ENCODE results near the gene TENM3.

The TENM3 gene

DNA sequence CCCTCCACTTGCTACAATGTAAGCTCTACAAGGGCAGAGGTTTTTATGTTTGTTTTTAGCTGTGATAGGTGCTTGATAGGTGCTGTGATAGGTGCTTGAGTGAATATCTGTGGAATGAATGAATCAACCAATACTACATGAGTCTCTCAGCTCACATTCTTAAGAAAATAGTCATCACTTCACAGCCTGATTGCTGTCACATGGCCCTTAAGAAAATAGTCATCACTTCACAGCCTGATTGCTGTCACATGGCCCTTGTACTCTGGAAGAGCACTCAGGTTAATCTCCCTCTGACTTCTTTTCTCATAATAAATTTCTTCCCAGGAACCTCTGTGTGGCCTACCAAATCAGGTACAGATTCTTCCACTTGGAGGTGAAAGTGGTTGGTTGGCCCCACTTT is 335.2 kb downstream of the TENM3 start:
- Histone ChIP-seq H3K4me3 (ENCODE audit: low read depth, low read length, poor library complexity, severe bottlenecking) (no peak overlapping the region), H3K36me3 (ENCODE audit: insufficient read depth, low read length) (no peaks in the 10 kb centered on the region), H2AFZ (ENCODE audit: low read length) (no peak overlapping the region), H3K9me3 (ENCODE audit: low read length) (no peaks in the 10 kb centered on the region), H3K27ac (ENCODE audit: low read depth, low read length, poor library complexity, severe bottlenecking) (no peak overlapping the region), H4K20me1 (ENCODE audit: insufficient read depth, low read length) (no peaks in the 10 kb centered on the region), H3F3A (ENCODE audit: insufficient read depth, low read length) (no peaks in the 10 kb centered on the region), H3K4me1 (ENCODE audit: insufficient read depth, low read length, severe bottlenecking) (no peaks in the 10 kb centered on the region), H3K9me2 (ENCODE audit: low read depth, low read length) (no peaks in the 10 kb centered on the region), H3K27me3 (ENCODE audit: insufficient read depth, low read length) (no peaks in the 10 kb centered on the region), H3K79me2 (ENCODE audit: insufficient read depth, low read length) (no peaks in the 10 kb centered on the region), H3K9ac (ENCODE audit: low read length) (no peak overlapping the region), H3K4me2 (ENCODE audit: low read length) (no peak overlapping the region)
- TF ChIP-seq EZH2 (IDR thresholded peaks at IDR 0.05; ENCODE audit: borderline replicate concordance, low read length) (no peak), CTCF (IDR thresholded peaks at IDR 0.05; ENCODE audit: low read length) (no peak)

- Histone ChIP-seq H3K4me2 (ENCODE audit: low read length) (no peak overlapping the region), H4K20me1 (ENCODE audit: insufficient read depth, low read length) (no peaks in the 10 kb centered on the region), H3K36me3 (ENCODE audit: insufficient read depth, low read length) (no peaks in the 10 kb centered on the region), H3K4me1 (ENCODE audit: insufficient read depth, low read length, severe bottlenecking) (no peaks in the 10 kb centered on the region), H3K27ac (ENCODE audit: low read depth, low read length, poor library complexity, severe bottlenecking) (no peak overlapping the region), H3K27me3 (ENCODE audit: insufficient read depth, low read length) (no peaks in the 10 kb centered on the region), H2AFZ (ENCODE audit: low read length) (no peak overlapping the region), H3K9me3 (ENCODE audit: low read length) (no peaks in the 10 kb centered on the region), H3K9me2 (ENCODE audit: low read depth, low read length) (no peaks in the 10 kb centered on the region), H3K9ac (ENCODE audit: low read length) (no peak overlapping the region), H3K79me2 (ENCODE audit: insufficient read depth, low read length) (no peaks in the 10 kb centered on the region), H3K4me3 (ENCODE audit: low read depth, low read length, poor library complexity, severe bottlenecking) (no peak overlapping the region), H3F3A (ENCODE audit: insufficient read depth, low read length) (no peaks in the 10 kb centered on the region)
- TF ChIP-seq CTCF (IDR thresholded peaks at IDR 0.05; ENCODE audit: low read length) (no peak), EZH2 (IDR thresholded peaks at IDR 0.05; ENCODE audit: borderline replicate concordance, low read length) (no peak)
Measured at GRCh38 chr4:182582245-182582644, 339.0 kb downstream of the TENM3 start.

DNA sequence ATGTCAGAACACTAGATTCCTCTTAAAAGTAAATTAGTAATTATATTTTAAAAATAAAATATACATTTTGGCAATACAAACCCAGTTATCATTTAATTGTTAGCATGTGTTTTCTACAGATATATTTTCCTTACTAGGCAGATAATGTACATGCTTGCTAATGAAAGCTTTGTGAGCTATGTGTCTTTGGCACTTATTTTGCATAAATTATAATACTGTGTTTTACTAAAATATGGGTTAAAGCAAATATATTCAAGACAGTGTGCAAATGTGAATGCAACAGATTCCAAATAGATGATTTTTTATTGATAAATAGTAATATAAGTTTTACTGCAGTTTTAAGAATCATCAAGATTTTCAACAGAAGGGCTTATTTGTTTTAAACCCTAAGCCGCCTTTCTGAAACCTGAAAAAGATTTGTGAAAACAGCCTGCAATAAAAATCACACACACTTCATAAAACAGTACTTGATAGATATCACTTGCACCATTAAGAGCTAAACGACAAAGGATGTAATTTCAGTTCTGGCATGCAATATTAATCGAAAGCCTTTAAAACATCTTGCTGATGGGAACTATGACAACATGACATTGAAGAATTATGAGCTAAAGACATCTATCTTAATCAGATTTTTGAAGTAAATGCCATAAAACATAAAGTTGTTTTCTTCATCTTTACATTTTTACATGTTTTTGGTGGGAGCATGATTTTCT is 340.7 kb downstream of the TENM3 start:
- no peak overlapping the region for H3K4me3 ChIP-seq (ENCODE audit: low read depth, low read length, poor library complexity, severe bottlenecking)
- H2AFZ ChIP-seq (ENCODE audit: low read length) = no peak overlapping the region
- H3F3A ChIP-seq (ENCODE audit: insufficient read depth, low read length) = no peaks in the 10 kb centered on the region
- no peak overlapping the region for H3K4me2 ChIP-seq (ENCODE audit: low read length)
- H3K9ac ChIP-seq (ENCODE audit: low read length) = no peak overlapping the region
- no peaks in the 10 kb centered on the region for H4K20me1 ChIP-seq (ENCODE audit: insufficient read depth, low read length)
- no peaks in the 10 kb centered on the region for H3K9me2 ChIP-seq (ENCODE audit: low read depth, low read length)
- H3K4me1 ChIP-seq (ENCODE audit: insufficient read depth, low read length, severe bottlenecking) = no peaks in the 10 kb centered on the region
- H3K27me3 ChIP-seq (ENCODE audit: insufficient read depth, low read length) = no peaks in the 10 kb centered on the region
- no peak overlapping the region for H3K27ac ChIP-seq (ENCODE audit: low read depth, low read length, poor library complexity, severe bottlenecking)
- H3K36me3 ChIP-seq (ENCODE audit: insufficient read depth, low read length) = no peaks in the 10 kb centered on the region
- peaks cover 2% of the 10 kb centered on the region; the same call in 1 of the 2 replicates for H3K9me3 ChIP-seq (ENCODE audit: low read length)
- no peaks in the 10 kb centered on the region for H3K79me2 ChIP-seq (ENCODE audit: insufficient read depth, low read length)
- TF ChIP-seq CTCF (IDR thresholded peaks at IDR 0.05; ENCODE audit: low read length) (no peak), EZH2 (IDR thresholded peaks at IDR 0.05; ENCODE audit: borderline replicate concordance, low read length) (no peak)
